GM12878 (cell line): ENCODE results near the gene PYGB. TPM values are rescaled to one million over a fixed set of nuclear protein-coding genes. Genes with fewer than 3 reads are reported as not detected.
A peak's percentile ranks its signal among the peaks of the same experiment; 100 is the strongest.

Experiments
- BCL3 ChIP-seq: IDR thresholded peaks from 2 replicates; pipeline ENCODE4 v1.6.1; 2011; ENCODE audit warnings: borderline replicate concordance, low read depth, mild to moderate bottlenecking, moderate library complexity, low read length; ENCODE audit not compliant: insufficient read depth, poor library complexity, severe bottlenecking
- BCLAF1 ChIP-seq: fragments of 450-650 bp; IDR thresholded peaks from 2 replicates; pipeline ENCODE4 v1.6.1; 2017; ENCODE audit warnings: antibody characterized with exemption, mild to moderate bottlenecking, moderate library complexity
- CBFB ChIP-seq: IDR thresholded peaks from 2 replicates; pipeline ENCODE4 v1.6.1; 2016; ENCODE audit warnings: antibody characterized with exemption, low read depth
- CHD2 ChIP-seq: IDR thresholded peaks from 2 replicates; pipeline ENCODE4 v1.6.1; 2011; ENCODE audit warnings: low read depth, low read length, improper control_type of control experiment, borderline replicate concordance
- GABPA ChIP-seq: IDR thresholded peaks from 2 replicates; pipeline ENCODE4 v1.6.1; 2014; ENCODE audit warnings: antibody characterized with exemption, low read depth, mild to moderate bottlenecking, inconsistent platforms
- LARP7 ChIP-seq: fragments of 450-650 bp; IDR thresholded peaks from 2 replicates; pipeline ENCODE4 v1.6.1; 2017; ENCODE audit warnings: mild to moderate bottlenecking
- NFIC ChIP-seq: IDR thresholded peaks from 2 replicates; pipeline ENCODE4 v1.6.1; 2012; ENCODE audit warnings: low read depth, mild to moderate bottlenecking, inconsistent platforms, low read length, moderate library complexity
- NR2F1 ChIP-seq: fragments of 450-650 bp; conservative IDR thresholded peaks from 2 replicates; pipeline ENCODE4 v1.6.1; 2017; ENCODE audit warnings: mild to moderate bottlenecking
- POU2F2 ChIP-seq: IDR thresholded peaks from 3 replicates; pipeline ENCODE4 v1.6.1; 2011; ENCODE audit warnings: low read depth, mild to moderate bottlenecking, low read length, borderline replicate concordance
- REST ChIP-seq: IDR thresholded peaks from 2 replicates; pipeline ENCODE4 v1.6.1; 2012; ENCODE audit warnings: mild to moderate bottlenecking, low read depth, low read length
- SMARCA5 ChIP-seq: fragments of 450-650 bp; IDR thresholded peaks from 2 replicates; pipeline ENCODE4 v1.6.1; 2017; ENCODE audit warnings: mild to moderate bottlenecking
- SREBF1 ChIP-seq: IDR thresholded peaks from 2 replicates; pipeline ENCODE4 v1.6.1; 2012; ENCODE audit warnings: mild to moderate bottlenecking, low read length
- TCF7 ChIP-seq: IDR thresholded peaks from 2 replicates; pipeline ENCODE4 v1.6.1; 2014; ENCODE audit warnings: antibody characterized with exemption, borderline replicate concordance
- YBX1 ChIP-seq: fragments of 450-650 bp; IDR thresholded peaks from 2 replicates; pipeline ENCODE4 v1.6.1; 2016; ENCODE audit warnings: antibody characterized with exemption
- YY1 ChIP-seq: IDR thresholded peaks from 2 replicates; pipeline ENCODE4 v1.6.1; 2011; ENCODE audit warnings: low read depth, mild to moderate bottlenecking, low read length
- ZNF687 ChIP-seq: fragments of 450-650 bp; IDR thresholded peaks from 2 replicates; pipeline ENCODE4 v1.6.1; 2017; ENCODE audit warnings: mild to moderate bottlenecking, moderate library complexity
- polyA plus RNA-seq, 11 experiments: library from polyadenylated mRNA; depleted of rRNA in 4 of 11; unstranded in 6 of 11; stranded (reverse) in 5 of 11; fragments of >200 nt; fragmentation: Nextera tagmentation in 4 of 11; fragmentation: Illumina TruSeq in 1 of 11; extraction: Ambion mirVana in 4 of 11; extraction: Trizol in 1 of 11; gene quantifications; 1 replicate in 1 of 11; 2 replicates in 10 of 11; pipeline versions ENCODE4 v1.2.1 to v1.2.3, GENCODE V29; 2011 to 2016; ENCODE audit warnings: inconsistent platforms in 2 of 11, missing spikeins in 2 of 11, low read depth in 1 of 11
- total RNA-seq, 4 experiments: library from RNA; depleted of rRNA in 3 of 4; stranded (reverse); fragments of >200 nt in 3 of 4; fragmentation: Illumina TruSeq in 1 of 4; extraction: Trizol in 1 of 4; gene quantifications; 2 replicates each; pipeline versions ENCODE4 v1.2.1 to v1.2.3, GENCODE V29; 2013 to 2021

Gene PYGB
- total and polyA plus RNA-seq, 10 of the 15 experiments (the other 5 are each of a cell fraction or from before 2014, with no cell fraction given) = 0.34 to 33.5 (median 21.8) TPM

- TF ChIP-seq BCLAF1 (no peak), CBFB (no peak), BCL3 (peak; percentile 46), YY1 (no peak), SREBF1 (no peak), LARP7 (no peak), ZNF687 (peak; percentile 74), SMARCA5 (no peak; the same call in 1 of the 2 replicates), NR2F1 (0 out of 2 replicates have a peak, but pooled peaks have one; percentile 35), POU2F2 (no peak), NFIC (peak; percentile 19; the same call in 1 of the 2 replicates), YBX1 (no peak), GABPA (no peak), REST (no peak), TCF7 (no peak), CHD2 (no peak)
Measured at GRCh38 chr20:25288291-25289181, 40.7 kb downstream of the PYGB start (continued).
